Endothelial cell of umbilical vein (primary cell): ENCODE measurements around the gene TBCE. TPM values are rescaled to one million over a fixed set of nuclear protein-coding genes. Genes with fewer than 3 reads are reported as not detected.
A peak's percentile ranks its signal among the peaks of the same experiment; 100 is the strongest.

Experiments
- BruUV-seq: library from RNA; stranded (reverse); fragments of 400-500 nt; replicated peaks from 2 replicates; lab custom pipeline; 2021; lab: Mats Ljungman, UMichigan
- CTCF ChIA-PET: fragments of 300-600, 350-600 bp; sonication (Branson Sonifier 250); formaldehyde crosslinking; loops from one replicate; lab custom pipeline; 2021; ENCODE audit warnings: antibody characterized with exemption, inconsistent platforms; lab: Charles Lee
- POLR2A ChIA-PET: fragments of 300-600, 350-600 bp; sonication (Branson Sonifier 250); formaldehyde crosslinking; loops from one replicate; lab custom pipeline; 2021; ENCODE audit warnings: antibody characterized with exemption, inconsistent platforms; lab: Charles Lee
- DNase-seq: peaks from one replicate; pipeline ENCODE4 v3.0.0-alpha.2; 2011; ENCODE audit warnings: low read depth, low spot score
- FAIRE-seq: peaks from 2 replicates; lab custom pipeline; 2011; peaks lifted over from hg19 to GRCh38; lab: Jason Lieb, UNC
- H2AFZ ChIP-seq: 2 replicates; pipeline ENCODE4 v1.6.0; 2012; ENCODE audit warnings: low read depth, low read length, control low read depth, inconsistent platforms
- H3K27ac ChIP-seq: 2 replicates; pipeline ENCODE4 v1.5.1; 2011; ENCODE audit warnings: low read depth, mild to moderate bottlenecking, control low read depth, low read length, moderate library complexity; ENCODE audit not compliant: insufficient read depth
- H3K27me3 ChIP-seq, 2 experiments: 2 replicates each; pipeline versions ENCODE4 v1.6.0 to v1.6.1; 2011; ENCODE audit warnings: low read length in 2 of 2, mixed read lengths in 1 of 2; ENCODE audit not compliant: control insufficient read depth in 2 of 2, insufficient read depth in 2 of 2
- H3K36me3 ChIP-seq, 2 experiments: 2 replicates in 1 of 2; 3 replicates in 1 of 2; pipeline ENCODE4 v1.5.1; 2011; ENCODE audit warnings: low read length in 2 of 2, mild to moderate bottlenecking in 1 of 2, moderate library complexity in 1 of 2; ENCODE audit not compliant: control insufficient read depth in 2 of 2, insufficient read depth in 2 of 2; ENCODE audit errors: extremely low read depth in 1 of 2
- H3K4me1 ChIP-seq: 3 replicates; pipeline ENCODE4 v1.5.1; 2011; ENCODE audit warnings: mild to moderate bottlenecking, low read length; ENCODE audit not compliant: control insufficient read depth, insufficient read depth; ENCODE audit errors: extremely low read depth
- H3K4me2 ChIP-seq: 2 replicates; pipeline ENCODE4 v1.6.1; 2011; ENCODE audit warnings: low read length, control low read depth, mixed read lengths; ENCODE audit not compliant: insufficient read depth
- H3K4me3 ChIP-seq, 3 experiments: fragments of 200-600 bp in 1 of 3; sonication (generic), shearing (Covaris generic) in 1 of 3; replicated peaks in 1 of 3; 2 replicates each; pipeline ENCODE4 v1.5.1; 2011 to 2016; ENCODE audit warnings: control low read depth in 3 of 3, low read length in 3 of 3, mild to moderate bottlenecking in 2 of 3, inconsistent platforms in 1 of 3, low read depth in 1 of 3, moderate library complexity in 1 of 3; ENCODE audit not compliant: insufficient read depth in 1 of 3
- H3K79me2 ChIP-seq: 2 replicates; pipeline ENCODE4 v1.6.0; 2012; ENCODE audit warnings: low read length, inconsistent platforms; ENCODE audit not compliant: control insufficient read depth, insufficient read depth
- H3K9ac ChIP-seq: replicated peaks from 2 replicates; pipeline ENCODE3; 2011; ENCODE audit warnings: low read length, control low read depth; ENCODE audit not compliant: insufficient read depth; ENCODE audit errors: extremely low read depth
- H3K9me1 ChIP-seq: replicated peaks from 3 replicates; pipeline ENCODE4 v1.6.0; 2011; ENCODE audit warnings: mild to moderate bottlenecking, low read length; ENCODE audit not compliant: control insufficient read depth, insufficient read depth; ENCODE audit errors: extremely low read depth
- H3K9me3 ChIP-seq: replicated peaks from 2 replicates; pipeline ENCODE4 v1.5.1; 2012; ENCODE audit warnings: low read length, inconsistent platforms; ENCODE audit not compliant: control insufficient read depth, insufficient read depth
- H4K20me1 ChIP-seq: replicated peaks from 2 replicates; pipeline ENCODE3; 2011; ENCODE audit warnings: mild to moderate bottlenecking, low read length; ENCODE audit not compliant: control insufficient read depth, insufficient read depth; ENCODE audit errors: extremely low read depth
- EZH2 ChIP-seq: IDR thresholded peaks from 2 replicates; pipeline ENCODE4 v1.6.1; 2012; ENCODE audit warnings: borderline replicate concordance, low read depth, mild to moderate bottlenecking, moderate library complexity, low read length, inconsistent platforms; ENCODE audit not compliant: severe bottlenecking
- FOS ChIP-seq: IDR thresholded peaks from 2 replicates; pipeline ENCODE4 v1.6.1; 2011; ENCODE audit warnings: mild to moderate bottlenecking, low read length, moderate library complexity, borderline replicate concordance; ENCODE audit not compliant: insufficient read depth
- GATA2 ChIP-seq: IDR thresholded peaks from 2 replicates; pipeline ENCODE4 v1.7.0; 2011; ENCODE audit warnings: low read depth, mild to moderate bottlenecking, moderate library complexity, mixed read lengths, low read length; ENCODE audit not compliant: insufficient read length, insufficient read depth
- JUN ChIP-seq: IDR thresholded peaks from 2 replicates; pipeline ENCODE4 v1.6.1; 2011; ENCODE audit warnings: borderline replicate concordance, low read depth; ENCODE audit not compliant: insufficient read length, insufficient read depth
- MYC ChIP-seq: IDR thresholded peaks from one replicate; pipeline ENCODE4 v1.6.1; 2011; ENCODE audit warnings: mild to moderate bottlenecking, low read depth, low read length
- POLR2A ChIP-seq: IDR thresholded peaks from 2 replicates; pipeline ENCODE4 v1.6.1; 2012; ENCODE audit warnings: low read depth, mild to moderate bottlenecking, control low read depth, low read length
- POLR2AphosphoS5 ChIP-seq: IDR thresholded peaks from 2 replicates; pipeline ENCODE4 v1.6.1; 2012; ENCODE audit warnings: low read depth, mild to moderate bottlenecking, control low read depth, low read length, moderate library complexity; ENCODE audit not compliant: insufficient read depth
- dilution Hi-C: fragments of 300-500 bp; cut with MboI; formaldehyde crosslinking; loops from one replicate; pipeline ENCODE4 v1.15.0; 2019; ENCODE audit warnings: low sequenced_read_pairs; ENCODE audit not compliant: extremely low pct_ligation_motif_present
- intact Hi-C: fragments of 100-400 bp; cut with micrococcal nuclease; formaldehyde crosslinking; loops from one replicate; pipeline ENCODE4 v1.10.0; 2022
- polyA plus RNA-seq, 4 experiments: library from polyadenylated mRNA; depleted of rRNA in 3 of 4; stranded (reverse) in 3 of 4; unstranded in 1 of 4; fragments of >200 nt; gene quantifications; 2 replicates each; pipeline versions ENCODE4 v1.2.1 to v1.2.3, GENCODE V29; 2011 to 2012; ENCODE audit warnings: missing spikeins in 1 of 4
- total RNA-seq: library from RNA; stranded (reverse); gene quantifications from 2 replicates; pipeline ENCODE4 v1.2.3, GENCODE V29; 2021
- TF ChIP-seq, protein P1 (sequence below): IDR thresholded peaks from 2 replicates; pipeline ENCODE4 v1.6.1; 2011; ENCODE audit not compliant: insufficient read depth, insufficient read length
- TF ChIP-seq, protein P2 (sequence below), 2 donors: IDR thresholded peaks; 1 replicate in 1 of 2; 2 replicates in 1 of 2; pipeline ENCODE4 v1.5.1; 2011; ENCODE audit warnings: low read length in 2 of 2, mild to moderate bottlenecking in 2 of 2, moderate library complexity in 2 of 2, control low read depth in 1 of 2, inconsistent platforms in 1 of 2, low read depth in 1 of 2; ENCODE audit not compliant: insufficient read depth in 1 of 2; ENCODE audit errors: extremely low read depth in 1 of 2

TBCE gene
- total and polyA plus RNA-seq, 2 donors (not counting 3 experiments of a cell fraction or from before 2014, with no cell fraction given) = 13.7 to 32.6 TPM

DNA sequence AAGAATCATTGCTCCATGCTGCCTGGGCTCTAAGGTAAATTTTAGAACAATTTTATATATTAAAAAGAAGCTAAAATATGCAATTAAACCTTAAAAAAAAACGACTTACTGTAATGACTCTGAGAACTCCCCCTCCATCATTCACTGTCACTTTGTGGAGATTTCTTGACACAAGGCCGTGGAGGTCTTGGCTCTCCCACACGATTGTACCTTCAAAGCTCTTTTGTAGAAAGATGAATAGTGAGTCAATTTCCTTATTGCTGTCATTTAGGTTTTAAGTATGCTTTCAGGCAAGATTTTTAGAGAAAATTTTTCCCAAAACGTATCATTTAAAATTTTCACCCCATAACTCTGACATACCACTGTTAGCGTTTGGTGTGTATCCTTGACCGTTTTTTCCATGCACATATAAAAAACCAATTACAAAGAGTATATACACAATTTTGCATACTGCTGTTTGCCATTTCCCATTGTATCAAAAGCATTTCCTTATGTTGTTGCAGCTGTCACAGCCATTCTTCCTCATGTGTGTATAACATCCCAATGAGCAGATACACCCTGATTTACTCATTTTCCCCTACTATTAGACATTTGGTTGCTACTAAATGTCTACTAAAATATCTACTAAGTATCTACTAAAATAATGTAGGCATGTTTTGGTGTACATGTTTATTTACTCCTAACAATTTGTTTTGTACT is 103.7 kb downstream of the TBCE start:
- CTCF ChIA-PET = interaction anchor here (1.0 to 1.3 kb wide), 3 partner anchors 15 to 34 kb away, joined by 3 to 5 read pairs (median 4); partner anchors contain the start of gene B3GALNT2
- intact Hi-C loops = loop anchor here (2.0 kb wide), 1 partner anchor 32 kb away; no protein-coding TSS in a partner anchor
- Histone ChIP-seq H3K27ac (no peak overlapping the region), H3K36me3 (peaks cover 2% of the 10 kb centered on the region in 2 experiments), H3K9me1 (no peaks in the 10 kb centered on the region), H3K4me3 (no peak overlapping the region), H3K79me2 (no peaks in the 10 kb centered on the region), H3K9me3 (no peaks in the 10 kb centered on the region), H3K9ac (no peak overlapping the region), H4K20me1 (no peaks in the 10 kb centered on the region), H2AFZ (no peak overlapping the region), H3K4me2 (no peak overlapping the region), H3K27me3 (no peaks in the 10 kb centered on the region), H3K4me1 (peaks cover 32% of the 10 kb centered on the region)
- peak; percentile 56 for DNase-seq
- POLR2A ChIA-PET = no interaction called here
- TF ChIP-seq, protein P1, sequence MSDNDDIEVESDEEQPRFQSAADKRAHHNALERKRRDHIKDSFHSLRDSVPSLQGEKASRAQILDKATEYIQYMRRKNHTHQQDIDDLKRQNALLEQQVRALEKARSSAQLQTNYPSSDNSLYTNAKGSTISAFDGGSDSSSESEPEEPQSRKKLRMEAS = no peak
- no peak for TF ChIP-seq JUN
- TF ChIP-seq EZH2 = no peak
- TF ChIP-seq MYC = no peak
- TF ChIP-seq GATA2 = no peak
- no peak for TF ChIP-seq POLR2AphosphoS5
- no peak for TF ChIP-seq POLR2A
- no peak for TF ChIP-seq FOS
- TF ChIP-seq, protein P2, sequence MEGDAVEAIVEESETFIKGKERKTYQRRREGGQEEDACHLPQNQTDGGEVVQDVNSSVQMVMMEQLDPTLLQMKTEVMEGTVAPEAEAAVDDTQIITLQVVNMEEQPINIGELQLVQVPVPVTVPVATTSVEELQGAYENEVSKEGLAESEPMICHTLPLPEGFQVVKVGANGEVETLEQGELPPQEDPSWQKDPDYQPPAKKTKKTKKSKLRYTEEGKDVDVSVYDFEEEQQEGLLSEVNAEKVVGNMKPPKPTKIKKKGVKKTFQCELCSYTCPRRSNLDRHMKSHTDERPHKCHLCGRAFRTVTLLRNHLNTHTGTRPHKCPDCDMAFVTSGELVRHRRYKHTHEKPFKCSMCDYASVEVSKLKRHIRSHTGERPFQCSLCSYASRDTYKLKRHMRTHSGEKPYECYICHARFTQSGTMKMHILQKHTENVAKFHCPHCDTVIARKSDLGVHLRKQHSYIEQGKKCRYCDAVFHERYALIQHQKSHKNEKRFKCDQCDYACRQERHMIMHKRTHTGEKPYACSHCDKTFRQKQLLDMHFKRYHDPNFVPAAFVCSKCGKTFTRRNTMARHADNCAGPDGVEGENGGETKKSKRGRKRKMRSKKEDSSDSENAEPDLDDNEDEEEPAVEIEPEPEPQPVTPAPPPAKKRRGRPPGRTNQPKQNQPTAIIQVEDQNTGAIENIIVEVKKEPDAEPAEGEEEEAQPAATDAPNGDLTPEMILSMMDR (IDR thresholded peaks at IDR 0.05; ENCODE audit: extremely low read depth in 1 of 2, insufficient read depth in 1 of 2, low read depth in 1 of 2, low read length in 2 of 2) = no peak
- no TSS peak for BruUV-seq
- dilution Hi-C loops = no loop called here
- FAIRE-seq = no peak
